SIG-M5 treated with dmso at 0.1 percent for 504 hours (cell line): ENCODE data around the gene ZFAND3.
"Not testable (repeated sequence)": the region's sequence is repeated elsewhere in the genome, so short reads cannot be mapped to it uniquely, and the experiment has no call there.

Experiments used
- DNase-seq: peaks from one replicate; lab custom pipeline; 2025; ENCODE audit not compliant: unreplicated experiment; lab: John Stamatoyannopoulos, UW

Gene ZFAND3

DNA sequence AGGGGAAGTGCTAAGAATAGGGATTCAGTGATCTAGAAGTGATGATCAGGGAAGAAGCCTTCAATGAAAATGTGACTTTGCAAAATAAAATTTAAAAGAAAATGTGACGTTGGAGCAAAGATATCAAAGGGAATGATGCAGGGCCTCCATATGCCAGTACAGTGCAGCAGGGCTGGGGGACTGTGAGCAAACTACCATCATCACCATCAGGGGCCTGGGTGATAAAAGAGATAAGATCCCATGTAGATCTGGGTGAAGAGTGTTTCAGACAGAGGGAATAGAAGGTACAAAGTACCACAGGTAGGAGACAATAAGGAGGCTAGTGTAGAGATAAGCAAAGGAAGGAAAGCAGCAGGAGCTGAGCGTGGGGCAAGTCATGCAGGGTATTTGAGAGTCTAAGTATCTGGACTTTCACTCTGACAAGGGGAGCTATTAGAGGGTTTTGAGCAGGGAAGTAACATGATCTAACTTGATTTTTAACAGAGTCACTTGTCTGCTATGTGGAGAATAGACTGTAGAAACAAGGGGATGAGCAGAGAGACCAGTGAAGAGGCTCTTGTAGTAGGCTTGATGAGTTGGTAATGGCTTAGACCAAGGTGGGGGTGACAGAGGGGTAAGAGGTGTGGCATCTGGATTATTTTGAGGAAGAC, 295.6 kb downstream of the ZFAND3 start:
- no peak for DNase-seq

DNA sequence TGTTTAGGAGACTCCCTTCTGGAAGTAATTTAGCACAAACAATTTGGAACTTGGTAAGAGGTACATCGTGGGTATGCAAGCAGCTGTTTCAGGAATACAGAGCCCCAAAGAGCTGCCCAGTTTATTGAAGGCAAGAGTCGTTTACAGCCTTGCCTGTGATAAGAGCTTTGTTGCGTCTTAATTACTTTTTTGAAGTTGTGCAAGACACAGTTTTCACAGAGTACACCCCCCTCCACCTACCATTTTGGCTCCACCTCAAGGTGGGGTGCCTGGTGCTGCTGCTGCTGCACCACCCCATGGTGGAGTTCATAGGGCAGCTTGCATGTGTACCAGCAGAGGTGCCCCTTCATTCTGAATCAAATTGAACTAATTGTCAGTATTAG, 296.1 kb downstream of the ZFAND3 start:
- no peak for DNase-seq

GRCh38 chr6:38116248-38116647, 296.7 kb downstream of the ZFAND3 start:
- no peak for DNase-seq

DNA sequence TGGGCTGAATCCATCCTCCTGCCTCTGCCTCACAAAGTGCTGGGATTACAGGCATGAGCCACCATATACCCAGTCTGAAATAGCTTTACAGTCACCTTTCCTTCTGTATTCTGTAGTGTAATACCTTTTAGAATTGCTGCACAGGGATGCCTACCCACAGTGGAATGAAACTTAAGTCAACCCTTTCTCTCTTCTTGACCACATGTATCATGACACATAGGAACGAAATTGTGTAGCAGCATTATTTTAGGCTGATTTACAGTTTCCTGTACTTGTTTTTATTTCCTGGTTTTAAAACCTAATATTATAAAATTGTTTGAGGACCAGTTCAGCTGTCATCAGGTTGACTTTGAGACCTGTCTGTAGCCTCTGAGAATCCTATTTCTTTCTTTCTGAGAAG, 297.8 kb downstream of the ZFAND3 start:
- no peak for DNase-seq

DNA sequence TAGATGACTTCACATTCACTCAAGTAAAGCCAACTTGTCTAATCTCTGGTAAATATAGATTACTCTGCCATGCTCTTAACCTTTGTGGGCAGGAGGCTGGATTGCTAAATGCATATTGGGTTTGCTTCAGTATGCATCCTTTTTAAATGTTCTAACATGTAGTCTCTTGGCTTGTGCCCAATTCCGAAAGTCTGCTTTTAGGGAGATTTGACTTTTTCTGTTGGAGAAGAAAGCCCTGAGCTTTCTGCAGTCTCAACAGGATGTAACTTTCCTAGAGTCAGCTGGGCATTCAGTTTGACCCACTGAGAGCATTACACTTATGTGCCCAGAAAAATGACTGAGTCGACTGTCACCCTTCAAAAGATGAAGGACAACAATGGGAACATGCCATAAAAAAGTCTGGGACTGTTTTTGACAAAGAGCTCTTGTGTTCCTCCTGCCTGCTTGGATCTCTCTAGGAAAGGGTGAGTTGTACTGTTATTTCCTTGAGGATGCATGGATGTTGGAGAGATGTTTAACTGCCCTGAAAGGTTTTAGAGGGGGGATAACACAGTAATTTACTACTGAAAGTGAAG, 299.4 kb downstream of the ZFAND3 start:
- DNase-seq, result no peak

GRCh38 chr6:38119516-38119915, 300.0 kb downstream of the ZFAND3 start:
- DNase-seq, result no peak

GRCh38 chr6:38124224-38124926, 304.8 kb downstream of the ZFAND3 start:
- DNase-seq, result not testable (repeated sequence)

DNA sequence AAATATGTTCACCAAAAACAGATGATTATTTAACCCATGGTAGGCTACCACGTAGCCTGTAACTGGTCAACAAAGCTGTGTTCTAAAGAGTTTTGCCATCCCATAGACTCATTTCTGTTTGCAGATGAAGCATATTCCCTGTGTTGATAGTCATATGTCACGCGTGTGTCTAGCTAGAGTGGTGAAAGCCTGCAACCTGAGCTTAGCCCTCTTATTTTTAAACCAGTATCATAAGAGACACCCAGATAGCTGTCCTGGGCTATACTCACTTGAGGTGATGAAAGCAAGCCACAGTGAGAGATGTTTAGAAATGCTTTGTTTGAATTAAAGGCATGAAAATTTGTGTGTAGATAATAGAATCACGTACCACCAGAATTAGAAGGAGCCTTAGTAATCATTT, 307.8 kb downstream of the ZFAND3 start:
- no peak for DNase-seq

DNA sequence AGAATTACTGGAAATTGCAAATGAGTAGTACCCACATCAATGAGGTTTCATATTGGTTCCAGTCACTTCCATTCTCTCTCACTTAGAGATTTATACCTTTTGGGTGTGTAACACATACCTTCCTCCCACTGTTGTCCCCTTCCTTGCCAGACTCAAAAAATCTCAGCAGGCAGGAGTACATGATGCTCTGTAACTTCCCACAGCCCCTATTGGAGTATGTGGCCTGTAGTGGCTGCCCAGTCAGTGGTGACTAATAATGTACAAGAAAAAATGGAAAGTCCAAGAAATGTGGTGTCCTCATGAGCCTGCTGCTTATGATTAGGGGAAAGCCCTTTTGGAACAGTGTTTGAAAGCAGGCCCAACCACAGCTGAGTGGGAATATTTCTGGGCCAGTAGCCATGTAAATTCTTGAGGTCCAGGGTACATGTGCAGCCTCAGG, 312.0 kb downstream of the ZFAND3 start:
- DNase-seq, result no peak

DNA sequence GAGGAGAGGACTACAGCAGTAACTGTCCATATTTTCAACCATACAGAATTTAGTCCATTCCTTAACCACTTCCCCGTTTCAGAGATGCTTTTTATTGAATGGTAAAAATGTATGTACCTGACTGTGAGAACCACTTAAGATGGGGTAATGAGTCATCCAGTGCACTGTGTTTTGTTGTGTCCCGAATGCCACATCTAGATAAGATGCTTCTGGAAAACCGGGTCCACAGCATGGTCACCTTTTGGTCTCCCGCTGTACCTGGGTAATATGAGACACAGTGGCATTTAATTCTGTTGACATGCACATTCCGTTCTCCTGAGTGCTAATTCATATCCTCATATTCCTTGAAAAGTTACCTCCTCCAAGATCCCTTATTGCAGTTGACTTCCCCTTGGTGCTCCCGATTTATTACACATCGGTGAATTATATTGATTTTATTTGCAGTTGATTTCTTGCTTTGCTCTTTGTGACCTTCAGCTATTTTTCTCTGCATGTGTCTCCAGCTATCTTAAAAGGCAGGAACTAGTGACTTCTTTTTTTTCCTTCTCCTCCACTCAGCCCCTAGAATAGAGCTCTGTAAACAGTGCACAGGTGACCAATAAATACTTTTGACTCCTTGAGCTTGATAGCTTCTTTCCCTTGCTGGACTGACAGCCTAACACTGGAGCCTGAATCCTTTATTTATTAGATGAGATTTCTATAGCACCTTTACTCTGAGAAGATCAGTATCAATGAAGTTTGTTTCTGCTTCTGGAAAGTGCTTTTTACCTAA, 314.6 kb downstream of the ZFAND3 start:
- peak; percentile 26 for DNase-seq

- DNase-seq, result no peak
These were observed 315.2 kb downstream of the ZFAND3 start for GRCh38 chr6:38134704-38135088.

- DNase-seq, result no peak
These were observed 317.0 kb downstream of the ZFAND3 start for GRCh38 chr6:38136547-38136946.

- no peak for DNase-seq
These were observed 318.2 kb downstream of the ZFAND3 start for GRCh38 chr6:38137608-38138265.

GRCh38 chr6:38138374-38138773, 318.8 kb downstream of the ZFAND3 start:
- DNase-seq, result no peak

GRCh38 chr6:38141085-38141484, 321.6 kb downstream of the ZFAND3 start:
- DNase-seq, result no peak

DNA sequence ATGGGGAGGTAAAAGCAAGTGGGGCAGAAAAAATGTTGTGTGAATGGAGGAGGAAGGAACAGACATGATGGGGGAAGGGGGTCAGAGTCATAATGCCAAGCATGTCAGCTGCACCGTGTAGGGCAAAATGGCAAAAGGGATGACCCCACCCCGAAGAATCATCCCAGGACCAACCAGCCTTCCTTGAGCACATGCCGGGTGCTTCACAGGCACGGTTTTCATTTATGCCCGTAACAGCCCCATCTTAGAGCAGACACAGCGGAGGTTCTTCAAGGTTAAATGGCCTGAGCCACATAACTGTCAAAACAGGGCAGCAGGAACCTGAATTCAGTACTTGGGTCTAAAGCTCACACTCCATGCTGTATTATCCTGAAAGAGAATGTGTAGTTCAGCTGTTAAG, 322.2 kb downstream of the ZFAND3 start:
- DNase-seq, result no peak

- DNase-seq, result no peak
These were observed 322.8 kb downstream of the ZFAND3 start for GRCh38 chr6:38142178-38142902.

DNA sequence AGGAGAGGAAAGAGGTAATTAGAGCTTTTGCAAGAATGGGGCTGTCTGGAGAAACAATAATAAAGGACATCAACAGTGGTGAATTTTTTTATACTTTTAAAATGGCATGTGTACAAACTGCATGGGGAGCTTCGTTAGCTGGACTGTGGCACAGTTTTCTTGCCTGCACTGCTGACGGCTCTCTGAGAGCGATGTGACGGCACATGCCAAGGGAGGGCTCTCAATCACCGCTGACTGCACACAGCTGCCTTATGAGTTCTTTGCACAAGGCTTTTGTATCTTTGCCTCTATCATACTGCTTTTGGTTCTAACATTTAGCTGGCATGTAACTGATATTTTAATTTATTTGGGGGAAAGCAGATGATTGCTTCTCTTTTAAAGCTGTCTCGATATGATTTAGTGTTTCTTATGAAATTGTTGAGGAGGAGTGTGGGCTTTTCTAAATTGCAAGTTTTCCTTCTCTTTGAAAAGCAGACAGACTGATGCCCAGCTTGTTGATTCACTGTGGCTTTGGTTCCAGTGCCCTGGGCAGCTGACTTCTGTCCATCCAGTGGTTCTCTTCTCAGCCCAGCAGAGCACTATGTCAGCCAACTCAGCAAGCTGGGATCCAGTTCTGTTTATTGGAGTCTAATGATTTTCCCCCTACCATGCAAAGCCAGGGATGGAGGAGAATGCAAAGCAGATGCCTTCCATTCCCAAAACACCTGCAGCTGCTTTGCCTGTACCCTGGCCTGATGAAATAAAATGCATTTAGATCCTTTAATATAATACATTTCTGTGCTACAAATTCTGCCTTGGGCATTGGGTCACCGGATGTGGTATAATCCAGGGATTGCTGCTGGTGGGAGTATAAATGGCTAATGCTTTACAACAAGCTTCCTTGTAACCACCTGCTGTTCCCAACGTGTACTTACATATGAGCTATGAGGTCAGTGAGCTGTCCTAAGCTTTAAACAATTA, 323.9 kb downstream of the ZFAND3 start:
- DNase-seq, result no peak

GRCh38 chr6:38144365-38144945, 324.9 kb downstream of the ZFAND3 start:
- DNase-seq, result no peak
